Gastroesophageal sphincter (tissue), 3 donors: ENCODE measurements around the gene EIF5A.

Experiments used
- EP300 ChIP-seq: sonication (generic); formaldehyde crosslinking; IDR thresholded peaks from one replicate; pipeline ENCODE4 v1.6.1; 2017; ENCODE audit warnings: antibody characterized with exemption, mild to moderate bottlenecking
- POLR2A ChIP-seq, 2 donors: fragments of 450-650 bp; IDR thresholded peaks; one replicate each; pipeline ENCODE4 v1.6.1; 2017; ENCODE audit warnings: antibody characterized with exemption in 2 of 2, mild to moderate bottlenecking in 2 of 2, moderate library complexity in 1 of 2
- POLR2AphosphoS5 ChIP-seq: sonication (generic); formaldehyde crosslinking; IDR thresholded peaks from one replicate; pipeline ENCODE4 v1.6.1; 2017; ENCODE audit warnings: antibody characterized with exemption
- TF ChIP-seq, protein P1 (sequence below), 4 experiments: fragments of 200-600 bp in 2 of 4; fragments of 450-650 bp in 2 of 4; sonication (generic) in 1 of 4; IDR thresholded peaks; one replicate each; pipeline ENCODE4 v1.5.1; 2017 to 2019; ENCODE audit warnings: antibody characterized with exemption in 4 of 4, mild to moderate bottlenecking in 2 of 4, moderate library complexity in 2 of 4

DNA sequence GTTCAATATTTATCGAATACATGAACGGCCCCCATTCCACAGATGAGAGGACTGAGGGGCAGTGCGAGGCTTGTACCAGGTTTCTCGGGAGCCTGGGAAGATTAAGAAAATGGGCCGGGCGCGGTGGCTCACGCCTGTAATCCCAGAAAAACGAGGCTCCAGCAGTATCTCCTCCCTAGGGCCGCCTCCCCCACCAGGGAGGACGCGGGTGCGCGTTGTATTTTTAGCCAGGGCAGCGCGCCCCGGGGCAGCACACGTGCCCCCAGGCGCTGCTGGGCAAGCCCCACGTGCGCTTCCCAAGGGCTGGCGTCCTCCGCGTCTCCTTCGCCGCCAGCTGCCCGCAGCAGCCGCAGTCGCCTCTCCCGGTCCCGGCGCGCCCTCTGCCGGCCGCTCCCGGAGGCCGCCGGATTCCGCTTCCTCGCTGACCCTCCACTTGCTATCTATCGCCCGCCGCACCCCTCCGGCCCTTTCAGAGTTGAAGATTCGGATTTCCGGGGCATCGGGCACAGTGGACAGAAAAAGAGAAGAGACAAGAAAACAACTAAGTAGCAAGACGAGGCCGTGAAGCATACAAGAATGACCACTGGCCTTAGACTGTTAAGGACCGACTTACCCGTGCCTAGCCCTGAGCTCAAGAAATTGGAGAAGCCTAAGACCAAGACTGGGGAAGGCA is 11.1 kb upstream of the EIF5A start:
- TF ChIP-seq POLR2A (IDR thresholded peaks at IDR 0.05): no peak
- TF ChIP-seq, protein P1, sequence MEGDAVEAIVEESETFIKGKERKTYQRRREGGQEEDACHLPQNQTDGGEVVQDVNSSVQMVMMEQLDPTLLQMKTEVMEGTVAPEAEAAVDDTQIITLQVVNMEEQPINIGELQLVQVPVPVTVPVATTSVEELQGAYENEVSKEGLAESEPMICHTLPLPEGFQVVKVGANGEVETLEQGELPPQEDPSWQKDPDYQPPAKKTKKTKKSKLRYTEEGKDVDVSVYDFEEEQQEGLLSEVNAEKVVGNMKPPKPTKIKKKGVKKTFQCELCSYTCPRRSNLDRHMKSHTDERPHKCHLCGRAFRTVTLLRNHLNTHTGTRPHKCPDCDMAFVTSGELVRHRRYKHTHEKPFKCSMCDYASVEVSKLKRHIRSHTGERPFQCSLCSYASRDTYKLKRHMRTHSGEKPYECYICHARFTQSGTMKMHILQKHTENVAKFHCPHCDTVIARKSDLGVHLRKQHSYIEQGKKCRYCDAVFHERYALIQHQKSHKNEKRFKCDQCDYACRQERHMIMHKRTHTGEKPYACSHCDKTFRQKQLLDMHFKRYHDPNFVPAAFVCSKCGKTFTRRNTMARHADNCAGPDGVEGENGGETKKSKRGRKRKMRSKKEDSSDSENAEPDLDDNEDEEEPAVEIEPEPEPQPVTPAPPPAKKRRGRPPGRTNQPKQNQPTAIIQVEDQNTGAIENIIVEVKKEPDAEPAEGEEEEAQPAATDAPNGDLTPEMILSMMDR (IDR thresholded peaks at IDR 0.05): peak in 3 of 4 experiments; percentile 98 to 99 (median 99)
- TF ChIP-seq POLR2AphosphoS5: peak; percentile 78
- TF ChIP-seq EP300: no peak
